BJ (cell line): ENCODE results near the gene ADAMTS3. TPM values are rescaled to one million over a fixed set of nuclear protein-coding genes. Genes with fewer than 3 reads are reported as not detected.

ENCODE experiments used
- CTCF ChIA-PET: fragments of 350-600 bp; formaldehyde crosslinking; extraction: SDS; loops from one replicate; lab custom pipeline; 2021; ENCODE audit warnings: antibody characterized with exemption, inconsistent platforms; lab: Yijun Ruan, JAX
- POLR2A ChIA-PET: fragments of 300-600 bp; sonication (Branson Sonifier 250); formaldehyde crosslinking; extraction: SDS; loops from one replicate; lab custom pipeline; 2021; ENCODE audit warnings: antibody characterized with exemption; lab: Charles Lee
- DNase-seq: peaks from one replicate; pipeline ENCODE4 v3.0.0-alpha.2; 2011; ENCODE audit warnings: low read depth
- H3K27me3 ChIP-seq: 2 replicates; pipeline ENCODE4 v1.6.0; 2011; ENCODE audit warnings: low read length; ENCODE audit not compliant: control insufficient read depth, insufficient read depth
- H3K36me3 ChIP-seq: 2 replicates; pipeline ENCODE4 v1.5.1; 2011; ENCODE audit warnings: low read length; ENCODE audit not compliant: control insufficient read depth, insufficient read depth
- H3K4me3 ChIP-seq: 2 replicates; pipeline ENCODE4 v1.5.1; 2011; ENCODE audit warnings: low read depth, mild to moderate bottlenecking, control low read depth, low read length
- CTCF ChIP-seq: IDR thresholded peaks from 2 replicates; pipeline ENCODE4 v1.5.1; 2011; ENCODE audit warnings: low read depth, mild to moderate bottlenecking, control low read depth, inconsistent platforms, low read length, moderate library complexity; ENCODE audit not compliant: insufficient read depth
- polyA minus RNA-seq: library from RNA; depleted of rRNA, polyadenylated mRNA; stranded (reverse); fragments of >200 nt; gene quantifications from 2 replicates; pipeline ENCODE4 v1.2.3, GENCODE V29; 2011; rRNA and poly(A)+ RNA removed
- polyA plus RNA-seq: library from polyadenylated mRNA; depleted of rRNA; stranded (reverse); fragments of >200 nt; gene quantifications from 2 replicates; pipeline ENCODE4 v1.2.3, GENCODE V29; 2011; rRNA removed

Gene ADAMTS3
- polyA plus RNA-seq (0.70 and 1.0 TPM in 2 replicates), polyA minus RNA-seq (1.3 and 1.7 TPM in 2 replicates)

- ChIA-PET POLR2A (interaction anchor here (0.6 to 0.7 kb wide), 2 partner anchors 22 to 43 kb away, joined by 3 to 7 read pairs; no protein-coding TSS in a partner anchor), CTCF (interaction anchor here (1.1 to 2.2 kb wide), 2 partner anchors 22 to 63 kb away, joined by 3 to 6 read pairs; no protein-coding TSS in a partner anchor)
- Histone ChIP-seq H3K4me3 (peak within 1 kb of the TSS; percentile 45), H3K36me3 (no peaks in the 10 kb centered on the region), H3K27me3 (peaks cover 2% of the 10 kb centered on the region)
- TF ChIP-seq CTCF = no peak
- no peak for DNase-seq
Measured at GRCh38 chr4:72568959-72569718, at the start of gene ADAMTS3. TSS of gene ADAMTS3 (minus strand) at chr4:72569221. CDS start at chr4:72568762, 459 bp downstream.

GRCh38 chr4:72613959-72614358, 44.9 kb upstream of the ADAMTS3 start:
- POLR2A ChIA-PET = no interaction called here
- no peak for TF ChIP-seq CTCF
- CTCF ChIA-PET = no interaction called here
- no peaks in the 10 kb centered on the region for H3K27me3 ChIP-seq
- no peaks in the 10 kb centered on the region for H3K36me3 ChIP-seq
- H3K4me3 ChIP-seq = no peak overlapping the region
- DNase-seq = no peak

GRCh38 chr4:72606751-72607150, 37.7 kb upstream of the ADAMTS3 start:
- TF ChIP-seq CTCF = no peak
- Histone ChIP-seq H3K36me3 (no peaks in the 10 kb centered on the region), H3K4me3 (no peak overlapping the region), H3K27me3 (no peaks in the 10 kb centered on the region)
- no peak for DNase-seq
- POLR2A ChIA-PET = no interaction called here
- CTCF ChIA-PET = no interaction called here

GRCh38 chr4:72604324-72604723, 35.3 kb upstream of the ADAMTS3 start:
- H3K36me3 ChIP-seq = no peaks in the 10 kb centered on the region
- H3K27me3 ChIP-seq = no peaks in the 10 kb centered on the region
- CTCF ChIA-PET = no interaction called here
- TF ChIP-seq CTCF = no peak
- DNase-seq = no peak
- no peak overlapping the region for H3K4me3 ChIP-seq
- POLR2A ChIA-PET = no interaction called here
